Lower leg skin (tissue), 4 donors: Measurements from ENCODE around the gene MEPE. TPM values are rescaled to one million over a fixed set of nuclear protein-coding genes. Genes with fewer than 3 reads are reported as not detected.

ENCODE experiments used
- DNase-seq, 2 donors: peaks; one replicate each; pipeline ENCODE4 v3.0.0-alpha.2; 2019; ENCODE audit warnings: low spot score in 2 of 2
- H3K4me3 ChIP-seq: fragments of 200-600 bp; sonication (generic); 2 replicates; pipeline ENCODE4 v1.5.1; 2017; ENCODE audit warnings: mild to moderate bottlenecking, low read depth; ENCODE audit not compliant: poor library complexity, severe bottlenecking
- POLR2A ChIP-seq, 2 donors: fragments of 450-650 bp; IDR thresholded peaks; one replicate each; pipeline ENCODE4 v1.6.1; 2016 to 2017; ENCODE audit warnings: antibody characterized with exemption in 2 of 2, mild to moderate bottlenecking in 1 of 2, moderate library complexity in 1 of 2
- whole genome bisulfite sequencing, 2 donors: methylation state at CpG; one replicate each; pipeline ENCODE4 v1.1.5; 2018; 5-methylcytosine and 5-hydroxymethylcytosine counted together
- intact Hi-C: fragments of 100-400 bp; cut with DNase I; formaldehyde crosslinking; loops from one replicate; pipeline ENCODE4 v1.15.0; 2023; ENCODE audit warnings: low total_unique reads
- total RNA-seq, 4 donors: library from RNA; depleted of rRNA; stranded (reverse); fragments of >200 nt; gene quantifications; one replicate each; pipeline ENCODE4 v1.1.0, GENCODE V29; 2016
- TF ChIP-seq, protein P1 (sequence below), 3 donors: fragments of 450-650 bp; IDR thresholded peaks; one replicate each; pipeline ENCODE4 v1.5.1; 2016; ENCODE audit warnings: antibody characterized with exemption in 3 of 3, mild to moderate bottlenecking in 3 of 3, moderate library complexity in 2 of 3

The MEPE gene, protein sequence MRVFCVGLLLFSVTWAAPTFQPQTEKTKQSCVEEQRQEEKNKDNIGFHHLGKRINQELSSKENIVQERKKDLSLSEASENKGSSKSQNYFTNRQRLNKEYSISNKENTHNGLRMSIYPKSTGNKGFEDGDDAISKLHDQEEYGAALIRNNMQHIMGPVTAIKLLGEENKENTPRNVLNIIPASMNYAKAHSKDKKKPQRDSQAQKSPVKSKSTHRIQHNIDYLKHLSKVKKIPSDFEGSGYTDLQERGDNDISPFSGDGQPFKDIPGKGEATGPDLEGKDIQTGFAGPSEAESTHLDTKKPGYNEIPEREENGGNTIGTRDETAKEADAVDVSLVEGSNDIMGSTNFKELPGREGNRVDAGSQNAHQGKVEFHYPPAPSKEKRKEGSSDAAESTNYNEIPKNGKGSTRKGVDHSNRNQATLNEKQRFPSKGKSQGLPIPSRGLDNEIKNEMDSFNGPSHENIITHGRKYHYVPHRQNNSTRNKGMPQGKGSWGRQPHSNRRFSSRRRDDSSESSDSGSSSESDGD
- not detected for total RNA-seq

DNA sequence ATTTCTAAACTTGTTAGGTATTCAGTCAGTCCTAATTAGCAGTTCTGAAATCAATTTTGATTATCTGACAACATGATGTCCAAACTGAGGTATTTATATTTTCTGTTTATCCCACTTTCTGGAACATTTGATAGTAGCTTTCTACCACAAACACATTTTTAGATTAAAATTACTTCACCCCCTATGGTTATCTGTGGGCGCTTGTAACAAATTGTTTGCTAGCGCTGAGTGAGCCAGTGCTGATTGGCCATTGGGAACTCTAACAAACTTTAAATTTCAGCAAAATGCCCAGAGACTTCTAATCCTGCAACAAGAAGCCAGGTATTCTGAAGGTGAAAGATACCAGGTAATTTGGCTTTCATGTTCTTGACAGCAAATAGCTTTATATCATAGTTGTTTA is at the start of gene MEPE:
TSS of gene MEPE (plus strand) at position 301 of the 400 bp plus-strand sequence. CDS start 1,746 bp downstream, outside the sequence.
- TF ChIP-seq, protein P1, sequence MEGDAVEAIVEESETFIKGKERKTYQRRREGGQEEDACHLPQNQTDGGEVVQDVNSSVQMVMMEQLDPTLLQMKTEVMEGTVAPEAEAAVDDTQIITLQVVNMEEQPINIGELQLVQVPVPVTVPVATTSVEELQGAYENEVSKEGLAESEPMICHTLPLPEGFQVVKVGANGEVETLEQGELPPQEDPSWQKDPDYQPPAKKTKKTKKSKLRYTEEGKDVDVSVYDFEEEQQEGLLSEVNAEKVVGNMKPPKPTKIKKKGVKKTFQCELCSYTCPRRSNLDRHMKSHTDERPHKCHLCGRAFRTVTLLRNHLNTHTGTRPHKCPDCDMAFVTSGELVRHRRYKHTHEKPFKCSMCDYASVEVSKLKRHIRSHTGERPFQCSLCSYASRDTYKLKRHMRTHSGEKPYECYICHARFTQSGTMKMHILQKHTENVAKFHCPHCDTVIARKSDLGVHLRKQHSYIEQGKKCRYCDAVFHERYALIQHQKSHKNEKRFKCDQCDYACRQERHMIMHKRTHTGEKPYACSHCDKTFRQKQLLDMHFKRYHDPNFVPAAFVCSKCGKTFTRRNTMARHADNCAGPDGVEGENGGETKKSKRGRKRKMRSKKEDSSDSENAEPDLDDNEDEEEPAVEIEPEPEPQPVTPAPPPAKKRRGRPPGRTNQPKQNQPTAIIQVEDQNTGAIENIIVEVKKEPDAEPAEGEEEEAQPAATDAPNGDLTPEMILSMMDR (IDR thresholded peaks at IDR 0.05) = no peak
- TF ChIP-seq POLR2A (IDR thresholded peaks at IDR 0.05) = no peak
- H3K4me3 ChIP-seq = no peak within 1 kb of the TSS
- intact Hi-C loops = no loop called here
- 95 to 97% methylated on average over 2 of the region's 2 CpGs for WGBS, 2 donors
- DNase-seq = no peak

DNA sequence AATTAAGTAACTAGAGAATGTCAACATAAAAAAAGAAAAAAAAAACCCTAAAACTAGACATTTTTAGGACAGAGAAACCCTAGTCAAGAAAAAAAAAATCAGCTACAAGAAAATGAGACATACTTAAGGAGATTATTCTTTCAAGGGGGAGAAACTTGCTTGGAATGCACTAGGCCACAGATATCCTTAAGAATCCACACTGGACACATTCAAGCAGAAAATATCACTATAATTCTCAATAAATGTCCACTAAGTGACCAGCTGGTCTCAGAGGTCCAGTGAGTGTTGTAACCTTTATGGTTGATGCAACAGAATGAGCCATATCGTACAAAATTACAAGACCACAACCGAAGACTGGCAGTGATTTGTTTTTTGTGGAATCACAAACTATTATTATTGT is 49.0 kb upstream of the MEPE start:
- intact Hi-C loops = no loop called here
- WGBS, 2 donors = 84 to 90% methylated on average over 2 of the region's 2 CpGs
- no peak overlapping the region for H3K4me3 ChIP-seq
- TF ChIP-seq, protein P1 (IDR thresholded peaks at IDR 0.05) = no peak
- TF ChIP-seq POLR2A (IDR thresholded peaks at IDR 0.05) = no peak
- no peak for DNase-seq

DNA sequence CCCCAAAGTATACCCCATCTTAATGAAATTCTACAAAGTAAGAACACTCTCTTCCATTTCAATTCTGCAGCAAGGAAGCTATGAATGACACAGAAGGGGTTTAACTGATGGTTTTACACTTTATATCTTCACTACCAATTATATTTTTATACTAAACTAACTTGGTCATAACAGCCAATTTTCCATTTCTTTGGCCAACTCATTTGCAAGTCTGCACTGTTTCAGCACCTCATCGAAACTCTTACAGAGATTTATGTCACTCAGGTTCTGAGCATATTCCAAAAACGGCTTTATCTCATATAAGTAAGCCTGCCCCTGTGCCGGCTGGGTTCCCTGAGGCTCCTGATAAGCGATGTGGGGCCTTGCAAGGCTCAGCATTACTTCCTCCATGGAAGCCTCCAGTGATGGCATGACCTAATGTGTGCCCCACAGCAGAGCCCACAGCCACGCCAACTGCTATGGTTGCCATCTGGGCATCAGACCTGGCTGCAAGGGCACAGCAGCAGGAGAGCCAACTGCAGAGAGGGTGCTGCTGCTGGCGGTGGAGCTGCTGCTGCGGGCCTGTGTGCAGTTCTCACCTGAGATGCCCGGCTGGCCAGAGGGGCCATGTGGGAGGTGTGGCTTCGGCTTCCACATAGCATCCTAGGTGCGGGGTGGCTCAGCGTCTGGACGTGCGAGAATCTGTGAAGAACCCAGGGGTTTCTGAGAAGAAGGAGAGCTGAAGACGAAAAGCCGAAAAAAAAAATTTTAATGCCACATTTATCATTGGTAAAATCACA is 46.8 kb upstream of the MEPE start:
- intact Hi-C loops = no loop called here
- DNase-seq = no peak
- no peak for TF ChIP-seq POLR2A (IDR thresholded peaks at IDR 0.05)
- TF ChIP-seq, protein P1 (IDR thresholded peaks at IDR 0.05) = no peak
- 91 to 93% methylated on average over 15 of the region's 15 CpGs for WGBS, 2 donors
- H3K4me3 ChIP-seq = no peak overlapping the region

DNA sequence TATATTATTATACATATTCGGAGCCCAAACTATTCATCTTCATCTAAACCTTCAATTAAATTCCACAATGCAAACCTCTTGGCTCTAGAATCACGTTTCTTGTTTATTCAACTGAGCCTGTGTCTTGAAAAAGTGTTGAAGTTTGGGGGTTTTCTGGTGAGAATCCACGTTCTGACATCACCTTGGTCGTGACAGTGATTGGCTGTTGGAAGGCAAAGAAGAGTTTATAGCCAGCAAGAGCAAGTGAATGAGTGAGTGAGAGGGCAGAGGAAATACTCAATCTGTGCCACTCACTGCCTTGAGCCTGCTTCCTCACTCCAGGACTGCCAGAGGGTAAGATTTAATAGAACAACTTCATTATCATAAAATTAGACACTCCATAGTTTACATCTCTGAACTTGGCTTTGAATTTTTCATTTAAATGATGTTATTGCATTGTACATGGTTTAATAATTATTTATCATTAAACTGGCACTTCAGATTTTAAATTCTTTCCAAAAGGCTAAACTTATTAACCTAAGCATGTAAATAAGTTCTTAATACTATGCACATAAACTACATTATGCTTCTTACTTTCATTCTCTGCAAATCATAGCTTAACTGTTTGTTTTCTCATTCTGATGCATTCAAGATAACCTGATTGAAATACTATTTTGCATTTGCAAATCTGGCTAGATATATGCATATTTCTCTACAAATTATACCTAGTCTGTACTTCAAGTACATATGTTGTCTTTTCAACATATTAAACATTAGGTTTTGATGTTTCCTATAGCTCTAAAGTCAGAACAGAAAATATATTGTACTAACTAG is 33.3 kb upstream of the MEPE start, which contains the start of gene IBSP:
TSS of gene IBSP (plus strand) at position 254 of the 813 bp plus-strand sequence. CDS start 2,808 bp downstream, outside the sequence.
- no peak for DNase-seq
- intact Hi-C loops = no loop called here
- 45 to 54% methylated on average over 4 of the region's 4 CpGs for WGBS, 2 donors

DNA sequence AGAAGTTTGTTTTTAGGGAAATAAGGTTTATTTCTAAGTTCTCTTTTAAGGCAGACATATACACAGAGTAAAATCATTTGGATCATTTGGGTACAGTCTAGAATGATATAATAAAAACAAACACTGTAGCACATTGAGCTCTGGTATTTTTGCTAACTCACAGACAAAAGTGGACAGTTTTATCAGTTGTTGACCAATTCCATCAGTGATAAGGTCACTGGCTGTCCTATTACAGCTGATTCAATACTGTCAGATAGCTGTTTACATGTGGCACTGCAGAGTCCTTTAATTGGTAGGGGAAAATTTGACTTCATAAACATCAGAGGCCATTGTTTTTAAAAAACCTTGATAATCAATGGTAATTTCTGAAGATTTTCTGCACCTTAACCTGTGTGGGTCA is 29.9 kb upstream of the MEPE start:
- intact Hi-C loops = no loop called here
- no peak overlapping the region for H3K4me3 ChIP-seq
- TF ChIP-seq POLR2A (IDR thresholded peaks at IDR 0.05) = no peak
- TF ChIP-seq, protein P1 (IDR thresholded peaks at IDR 0.05) = no peak
- no peak for DNase-seq

More for the DNA sequence above, 33.3 kb upstream of the MEPE start, which contains the start of gene IBSP:
- H3K4me3 ChIP-seq = no peak within 1 kb of the TSS
- TF ChIP-seq, protein P1 (IDR thresholded peaks at IDR 0.05) = no peak
- TF ChIP-seq POLR2A (IDR thresholded peaks at IDR 0.05) = no peak
